Karpas-422 (cell line): ENCODE results near the gene PLCB1. TPM values are rescaled to one million over a fixed set of nuclear protein-coding genes. Genes with fewer than 3 reads are reported as not detected.

Experiments used
- DNase-seq: peaks from one replicate; pipeline ENCODE4 v3.0.0-alpha.2; 2015
- H2AFZ ChIP-seq: fragments of 200-600 bp; sonication (generic); 2 replicates; pipeline ENCODE4 v1.6.1; 2014; ENCODE audit warnings: antibody characterized with exemption, low read length, mixed read lengths
- H3K27ac ChIP-seq: fragments of 200-600 bp; sonication (generic); 2 replicates; pipeline ENCODE4 v1.5.1; 2014; ENCODE audit warnings: mild to moderate bottlenecking, low read length, moderate library complexity
- H3K27me3 ChIP-seq: fragments of 200-600 bp; sonication (generic); 2 replicates; pipeline ENCODE4 v1.6.1; 2014; ENCODE audit warnings: low read length, mixed read lengths
- H3K36me3 ChIP-seq: fragments of 200-600 bp; sonication (generic); 2 replicates; pipeline ENCODE4 v1.6.1; 2014; ENCODE audit warnings: low read length, mixed read lengths; ENCODE audit not compliant: insufficient read depth
- H3K4me1 ChIP-seq: fragments of 200-600 bp; sonication (generic); 2 replicates; pipeline ENCODE4 v1.6.1; 2014; ENCODE audit warnings: mild to moderate bottlenecking, low read length, mixed read lengths
- H3K4me2 ChIP-seq: fragments of 200-600 bp; sonication (generic); 2 replicates; pipeline ENCODE4 v1.6.1; 2014; ENCODE audit warnings: low read length, low read depth, mild to moderate bottlenecking; ENCODE audit not compliant: poor library complexity, severe bottlenecking
- H3K4me3 ChIP-seq: fragments of 200-600 bp; sonication (generic); 2 replicates; pipeline ENCODE4 v1.5.1; 2014; ENCODE audit warnings: mild to moderate bottlenecking, antibody characterized with exemption, low read length, mixed read lengths
- H3K79me2 ChIP-seq: fragments of 200-600 bp; sonication (generic); 2 replicates; pipeline ENCODE4 v1.6.1; 2014; ENCODE audit warnings: mild to moderate bottlenecking, low read length, mixed read lengths
- H3K9ac ChIP-seq: fragments of 200-600 bp; sonication (generic); 2 replicates; pipeline ENCODE4 v1.6.0; 2014; ENCODE audit warnings: low read length
- H3K9me2 ChIP-seq: fragments of 200-600 bp; sonication (generic), shearing (Covaris generic); replicated peaks from 2 replicates; pipeline ENCODE4 v1.6.0; 2014; ENCODE audit warnings: mild to moderate bottlenecking, low read length, moderate library complexity; ENCODE audit not compliant: insufficient read depth
- H3K9me3 ChIP-seq: fragments of 300-700, 200-600 bp; sonication (generic); 2 replicates; pipeline ENCODE4 v1.6.1; 2014; ENCODE audit warnings: low read length, mixed read lengths
- H4K20me1 ChIP-seq: fragments of 200-600 bp; sonication (generic); 2 replicates; pipeline ENCODE4 v1.6.1; 2014; ENCODE audit warnings: mild to moderate bottlenecking, antibody characterized with exemption, low read length, low read depth; ENCODE audit not compliant: insufficient read depth
- total RNA-seq: library from RNA; depleted of rRNA; stranded (reverse); fragments of >200 nt; shearing (Covaris generic); gene quantifications from 2 replicates; pipeline ENCODE4 v1.2.3, GENCODE V29; 2014; ENCODE audit warnings: low replicate concordance

The PLCB1 gene
- total RNA-seq, 1 experiment from 2014 or later, result 0.82 TPM

DNA sequence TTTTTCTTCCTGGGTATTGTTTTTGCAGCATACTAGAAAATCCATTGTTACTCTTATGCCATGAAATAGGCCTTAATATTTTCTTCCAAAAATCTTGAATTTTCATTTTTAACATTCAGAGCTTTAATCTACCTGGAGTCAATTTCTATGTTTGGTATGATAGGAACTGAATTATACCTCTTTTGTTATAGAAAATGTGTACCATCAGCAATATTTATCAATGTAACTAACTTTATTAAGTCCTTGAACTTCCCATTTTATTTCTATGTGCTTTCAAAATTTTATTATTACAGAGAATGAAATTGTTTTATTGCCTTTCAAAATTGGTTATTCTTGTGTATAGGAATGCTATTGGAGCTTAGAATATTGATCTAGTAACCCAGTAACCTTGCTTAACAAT, 68.2 kb downstream of the PLCB1 start:
- Histone ChIP-seq H3K27ac (no peak overlapping the region), H4K20me1 (no peaks in the 10 kb centered on the region), H3K79me2 (no peaks in the 10 kb centered on the region), H3K9me3 (no peaks in the 10 kb centered on the region), H2AFZ (no peak overlapping the region), H3K27me3 (no peaks in the 10 kb centered on the region), H3K4me1 (no peaks in the 10 kb centered on the region), H3K36me3 (no peaks in the 10 kb centered on the region), H3K4me3 (no peak overlapping the region), H3K9ac (no peak overlapping the region), H3K4me2 (no peak overlapping the region), H3K9me2 (no peaks in the 10 kb centered on the region)
- DNase-seq, result no peak

DNA sequence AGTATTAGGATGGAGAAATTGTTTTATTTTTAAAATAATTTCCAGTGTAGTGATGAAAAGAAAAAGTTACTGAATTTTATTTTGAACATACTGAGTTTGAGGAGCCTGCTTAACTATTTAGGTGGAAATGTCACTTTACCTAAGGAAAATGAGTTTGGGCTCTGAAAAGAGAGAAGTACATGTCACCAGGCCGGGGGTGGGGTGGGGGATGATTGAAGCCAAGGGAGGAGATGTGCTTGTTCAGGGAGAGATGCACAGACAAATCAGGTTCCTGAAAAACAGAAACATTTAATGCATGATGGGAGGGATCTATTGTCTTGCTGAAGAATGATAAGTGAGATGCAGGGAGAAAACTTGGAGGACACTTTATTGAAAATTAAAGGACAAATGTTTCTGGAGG, 71.3 kb downstream of the PLCB1 start:
- Histone ChIP-seq H3K27me3 (no peaks in the 10 kb centered on the region), H3K9ac (no peak overlapping the region), H3K9me2 (no peaks in the 10 kb centered on the region), H3K4me2 (no peak overlapping the region), H3K4me1 (no peaks in the 10 kb centered on the region), H3K27ac (no peak overlapping the region), H4K20me1 (no peaks in the 10 kb centered on the region), H3K4me3 (no peak overlapping the region), H3K36me3 (no peaks in the 10 kb centered on the region), H3K9me3 (no peaks in the 10 kb centered on the region), H3K79me2 (no peaks in the 10 kb centered on the region), H2AFZ (no peak overlapping the region)
- no peak for DNase-seq

DNA sequence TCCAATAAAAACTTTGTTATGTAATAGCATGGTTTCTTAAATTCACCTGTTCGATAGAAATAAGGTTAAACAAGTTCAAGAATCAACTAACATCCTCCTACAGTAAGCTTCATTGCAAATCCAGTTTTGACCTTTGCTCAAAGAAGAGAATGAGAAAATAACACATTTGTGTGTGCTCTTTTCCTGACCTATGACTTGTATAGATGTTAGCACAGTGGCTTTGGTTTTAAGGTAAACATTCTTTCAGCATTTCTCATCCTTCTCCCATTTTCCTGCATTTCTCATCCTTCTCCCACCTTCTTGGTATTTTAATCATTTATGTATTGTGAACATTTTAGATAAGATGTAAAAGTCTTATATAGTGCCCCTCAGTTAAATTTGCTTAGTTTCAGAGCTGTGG, 73.9 kb downstream of the PLCB1 start:
- no peak for DNase-seq
- H3K9me3 ChIP-seq, result no peaks in the 10 kb centered on the region
- no peaks in the 10 kb centered on the region for H3K9me2 ChIP-seq
- no peaks in the 10 kb centered on the region for H3K36me3 ChIP-seq
- no peak overlapping the region for H3K4me3 ChIP-seq
- no peaks in the 10 kb centered on the region for H3K27me3 ChIP-seq
- no peak overlapping the region for H3K27ac ChIP-seq
- H3K4me2 ChIP-seq, result no peak overlapping the region
- no peak overlapping the region for H3K9ac ChIP-seq
- H3K4me1 ChIP-seq, result no peaks in the 10 kb centered on the region
- H3K79me2 ChIP-seq, result no peaks in the 10 kb centered on the region
- no peaks in the 10 kb centered on the region for H4K20me1 ChIP-seq
- no peak overlapping the region for H2AFZ ChIP-seq

DNA sequence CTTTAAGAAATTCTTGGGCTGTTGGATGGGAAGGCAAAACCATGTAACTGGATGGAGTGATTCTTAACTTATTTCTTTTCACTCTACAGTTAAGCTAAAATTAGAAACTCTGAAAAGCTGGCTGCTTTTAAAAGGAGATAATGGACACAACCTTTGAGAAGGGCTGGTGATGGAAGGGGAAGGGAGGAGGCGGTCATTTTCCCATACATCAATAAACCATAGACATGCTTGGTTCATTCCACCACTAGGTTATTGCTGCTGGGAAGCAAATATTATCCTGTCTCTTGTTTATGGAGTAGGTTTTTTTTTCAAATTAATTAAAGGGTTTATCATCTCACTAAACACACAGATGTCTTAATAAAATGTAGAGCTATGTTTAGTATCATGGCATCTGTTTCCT, 76.2 kb downstream of the PLCB1 start:
- Histone ChIP-seq H3K4me2 (no peak overlapping the region), H3K36me3 (no peaks in the 10 kb centered on the region), H3K79me2 (no peaks in the 10 kb centered on the region), H3K9me2 (no peaks in the 10 kb centered on the region), H3K9me3 (no peaks in the 10 kb centered on the region), H3K27ac (no peak overlapping the region), H4K20me1 (no peaks in the 10 kb centered on the region), H3K9ac (no peak overlapping the region), H3K4me1 (no peaks in the 10 kb centered on the region), H3K27me3 (no peaks in the 10 kb centered on the region), H3K4me3 (no peak overlapping the region), H2AFZ (no peak overlapping the region)
- DNase-seq, result no peak

DNA sequence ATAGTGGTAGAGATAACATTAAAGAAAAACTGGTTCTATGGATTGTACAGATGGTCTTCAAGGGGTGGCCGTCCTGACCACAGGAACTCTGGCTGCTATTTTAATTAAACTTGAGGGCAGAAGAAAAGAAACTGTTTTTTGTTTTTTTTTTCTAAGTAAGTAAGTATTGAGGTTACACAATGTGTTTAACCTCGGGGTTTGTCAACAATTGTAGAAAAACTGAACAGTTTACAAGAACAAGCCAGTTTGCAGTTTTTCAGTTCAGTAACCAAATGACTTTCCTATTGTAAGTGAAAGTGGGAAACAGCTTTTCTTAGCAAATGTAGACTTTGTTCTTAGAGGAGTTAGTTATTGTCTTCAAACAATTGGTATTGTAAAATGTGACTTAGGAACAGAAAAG, 77.0 kb downstream of the PLCB1 start:
- H3K4me2 ChIP-seq, result no peak overlapping the region
- no peak overlapping the region for H2AFZ ChIP-seq
- H3K9ac ChIP-seq, result no peak overlapping the region
- no peaks in the 10 kb centered on the region for H3K9me3 ChIP-seq
- no peaks in the 10 kb centered on the region for H3K36me3 ChIP-seq
- no peaks in the 10 kb centered on the region for H3K27me3 ChIP-seq
- H3K79me2 ChIP-seq, result no peaks in the 10 kb centered on the region
- H3K27ac ChIP-seq, result no peak overlapping the region
- H3K9me2 ChIP-seq, result no peaks in the 10 kb centered on the region
- no peaks in the 10 kb centered on the region for H3K4me1 ChIP-seq
- H4K20me1 ChIP-seq, result no peaks in the 10 kb centered on the region
- no peak overlapping the region for H3K4me3 ChIP-seq
- DNase-seq, result no peak

DNA sequence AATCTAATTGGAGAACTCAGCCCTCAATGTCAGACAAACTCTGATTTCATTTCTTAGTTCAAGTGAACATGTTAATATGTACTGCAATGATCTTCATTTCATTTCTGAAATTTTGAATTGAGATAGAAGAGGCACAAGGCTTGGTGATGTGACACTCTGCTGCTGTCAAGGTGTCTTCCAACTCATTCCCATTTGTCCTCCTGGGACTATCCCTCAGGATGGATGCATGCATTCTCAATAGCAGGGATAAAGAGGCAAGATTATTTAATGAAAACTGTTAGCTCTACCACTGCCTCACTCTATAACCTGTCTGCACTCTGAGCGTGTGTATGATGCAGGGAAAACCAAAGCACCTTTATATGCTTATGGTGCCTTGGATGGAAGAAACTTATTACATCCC, 78.7 kb downstream of the PLCB1 start:
- no peak overlapping the region for H2AFZ ChIP-seq

DNA sequence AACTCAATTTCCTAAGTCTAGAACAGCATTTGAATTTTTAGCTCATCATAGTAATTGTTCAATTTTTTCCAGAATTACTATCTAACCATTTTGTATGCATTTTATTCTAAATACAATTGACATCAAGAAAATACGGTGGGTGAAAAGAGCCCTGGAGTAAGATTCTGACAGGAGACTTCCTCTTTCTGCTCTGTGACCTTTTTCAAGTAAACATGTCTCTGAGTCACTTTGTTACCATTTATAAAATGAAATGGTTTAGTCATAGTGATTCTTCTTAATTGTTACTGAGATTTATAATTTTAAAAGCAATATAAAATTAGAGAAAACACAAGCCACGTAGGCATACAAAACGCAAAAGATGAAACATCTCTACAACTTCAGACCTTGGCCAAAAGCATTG, 80.2 kb downstream of the PLCB1 start:
- H3K9me3 ChIP-seq, result no peaks in the 10 kb centered on the region
- H3K27ac ChIP-seq, result no peak overlapping the region
- no peaks in the 10 kb centered on the region for H4K20me1 ChIP-seq
- no peaks in the 10 kb centered on the region for H3K36me3 ChIP-seq
- no peak for DNase-seq
- no peaks in the 10 kb centered on the region for H3K79me2 ChIP-seq
- no peak overlapping the region for H2AFZ ChIP-seq
- no peak overlapping the region for H3K4me2 ChIP-seq
- H3K9me2 ChIP-seq, result no peaks in the 10 kb centered on the region
- H3K4me1 ChIP-seq, result no peaks in the 10 kb centered on the region
- H3K27me3 ChIP-seq, result no peaks in the 10 kb centered on the region; the same call in 1 of the 2 replicates
- H3K9ac ChIP-seq, result no peak overlapping the region
- no peak overlapping the region for H3K4me3 ChIP-seq

More for the DNA sequence above, 78.7 kb downstream of the PLCB1 start:
- Histone ChIP-seq H3K9ac (no peak overlapping the region), H4K20me1 (no peaks in the 10 kb centered on the region), H3K27ac (no peak overlapping the region), H3K4me2 (no peak overlapping the region), H3K27me3 (no peaks in the 10 kb centered on the region), H3K36me3 (no peaks in the 10 kb centered on the region), H3K9me3 (no peaks in the 10 kb centered on the region), H3K4me1 (no peaks in the 10 kb centered on the region), H3K9me2 (no peaks in the 10 kb centered on the region), H3K4me3 (no peak overlapping the region), H3K79me2 (no peaks in the 10 kb centered on the region)
- DNase-seq, result no peak

DNA sequence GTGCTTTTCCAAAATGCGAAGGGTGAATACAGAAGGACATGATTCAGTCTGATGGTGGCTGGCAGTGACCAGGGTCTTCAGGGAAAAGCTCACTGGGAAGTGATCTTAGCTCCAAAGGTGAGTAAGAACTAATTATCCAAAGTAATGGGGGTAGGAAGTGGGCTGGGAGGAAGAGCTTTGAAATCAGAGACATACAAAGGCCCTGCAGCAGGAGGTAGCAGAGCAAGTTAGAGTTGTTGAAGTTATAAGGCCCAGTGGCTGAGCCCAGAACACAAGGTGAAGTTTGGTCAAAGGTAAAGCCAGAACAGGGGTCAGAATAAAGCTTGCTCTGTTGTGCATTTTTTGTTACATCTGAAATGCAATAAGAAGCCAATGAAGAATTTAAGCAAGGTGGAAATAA, 81.2 kb downstream of the PLCB1 start:
- H3K36me3 ChIP-seq, result no peaks in the 10 kb centered on the region
- H3K27ac ChIP-seq, result no peak overlapping the region
- no peak overlapping the region for H2AFZ ChIP-seq

More for the DNA sequence above, 81.2 kb downstream of the PLCB1 start:
- Histone ChIP-seq H3K9me2 (no peaks in the 10 kb centered on the region), H3K27me3 (no peaks in the 10 kb centered on the region; the same call in 1 of the 2 replicates), H3K4me3 (no peak overlapping the region), H3K9ac (no peak overlapping the region), H4K20me1 (no peaks in the 10 kb centered on the region), H3K79me2 (no peaks in the 10 kb centered on the region), H3K9me3 (no peaks in the 10 kb centered on the region), H3K4me2 (no peak overlapping the region), H3K4me1 (no peaks in the 10 kb centered on the region)
- no peak for DNase-seq
